Cardiac fibroblast (primary cell): Measurements from ENCODE around the gene GIMAP4.

ENCODE experiments used
- DNase-seq, 2 donors: peaks; one replicate each; pipeline versions ENCODE4 v3.0.0 to v3.0.0-alpha.2; 2010; ENCODE audit warnings: low read depth in 2 of 2
- H3K4me3 ChIP-seq, 2 donors: replicated peaks in 1 of 2; 1 replicate in 1 of 2; 2 replicates in 1 of 2; pipeline ENCODE4 v1.5.1; 2011; ENCODE audit warnings: low read depth in 2 of 2, low read length in 2 of 2, mild to moderate bottlenecking in 2 of 2, moderate library complexity in 1 of 2
- TF ChIP-seq, protein P1 (sequence below): IDR thresholded peaks from one replicate; pipeline ENCODE4 v1.5.1; 2011; ENCODE audit warnings: low read depth, mild to moderate bottlenecking, low read length, inconsistent platforms

The GIMAP4 gene

DNA sequence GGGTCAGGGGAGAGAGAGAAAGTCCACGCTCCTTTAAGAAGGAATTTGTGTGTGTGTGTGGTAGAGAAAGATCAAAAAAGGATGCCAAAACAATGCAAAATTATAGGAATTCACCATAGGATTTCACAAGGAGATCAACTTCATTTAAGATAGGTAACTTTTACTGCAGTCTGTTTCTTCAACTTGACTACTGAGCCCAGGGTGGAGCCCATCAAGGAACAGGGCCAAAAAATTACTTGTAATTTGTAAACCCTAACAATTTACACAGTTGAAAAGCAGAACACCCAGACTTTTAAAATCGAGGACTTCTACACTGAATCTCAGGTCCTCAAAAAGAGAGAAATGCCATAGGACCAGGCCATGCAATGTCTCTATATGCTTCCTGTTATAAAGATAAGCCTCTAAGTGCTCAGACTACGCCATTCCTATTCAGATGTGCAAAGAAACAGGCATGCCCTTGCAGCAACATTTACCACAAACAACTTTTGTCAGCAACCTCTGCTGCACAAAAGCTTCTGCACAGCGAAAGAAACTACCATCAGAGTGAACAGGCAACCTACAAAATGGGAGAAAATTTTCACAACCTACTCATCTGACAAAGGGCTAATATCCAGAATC is 10.6 kb upstream of the GIMAP4 start:
- no peak for DNase-seq
- no peak overlapping the region for H3K4me3 ChIP-seq
- TF ChIP-seq, protein P1, sequence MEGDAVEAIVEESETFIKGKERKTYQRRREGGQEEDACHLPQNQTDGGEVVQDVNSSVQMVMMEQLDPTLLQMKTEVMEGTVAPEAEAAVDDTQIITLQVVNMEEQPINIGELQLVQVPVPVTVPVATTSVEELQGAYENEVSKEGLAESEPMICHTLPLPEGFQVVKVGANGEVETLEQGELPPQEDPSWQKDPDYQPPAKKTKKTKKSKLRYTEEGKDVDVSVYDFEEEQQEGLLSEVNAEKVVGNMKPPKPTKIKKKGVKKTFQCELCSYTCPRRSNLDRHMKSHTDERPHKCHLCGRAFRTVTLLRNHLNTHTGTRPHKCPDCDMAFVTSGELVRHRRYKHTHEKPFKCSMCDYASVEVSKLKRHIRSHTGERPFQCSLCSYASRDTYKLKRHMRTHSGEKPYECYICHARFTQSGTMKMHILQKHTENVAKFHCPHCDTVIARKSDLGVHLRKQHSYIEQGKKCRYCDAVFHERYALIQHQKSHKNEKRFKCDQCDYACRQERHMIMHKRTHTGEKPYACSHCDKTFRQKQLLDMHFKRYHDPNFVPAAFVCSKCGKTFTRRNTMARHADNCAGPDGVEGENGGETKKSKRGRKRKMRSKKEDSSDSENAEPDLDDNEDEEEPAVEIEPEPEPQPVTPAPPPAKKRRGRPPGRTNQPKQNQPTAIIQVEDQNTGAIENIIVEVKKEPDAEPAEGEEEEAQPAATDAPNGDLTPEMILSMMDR = no peak

DNA sequence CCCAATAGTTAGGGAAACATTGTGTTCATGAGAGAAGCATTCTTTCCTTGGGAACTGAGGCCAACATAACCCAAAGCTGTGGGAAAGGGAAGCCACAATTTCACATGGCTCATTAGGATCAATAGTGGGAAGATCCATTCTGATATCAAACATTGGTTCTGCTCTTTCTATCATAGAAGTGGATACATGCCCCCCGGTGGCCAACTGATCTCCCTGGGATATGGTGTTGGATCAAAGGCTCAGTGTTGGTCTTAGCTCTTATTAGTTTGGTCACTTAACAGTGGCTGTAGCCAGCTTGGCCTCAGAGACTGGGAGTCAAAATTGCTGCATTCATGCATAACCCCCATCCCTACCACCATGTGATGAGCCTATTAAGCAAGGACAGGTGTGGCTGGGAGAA is 6.7 kb upstream of the GIMAP4 start:
- H3K4me3 ChIP-seq = no peak overlapping the region
- DNase-seq = no peak
- TF ChIP-seq, protein P1 = no peak

DNA sequence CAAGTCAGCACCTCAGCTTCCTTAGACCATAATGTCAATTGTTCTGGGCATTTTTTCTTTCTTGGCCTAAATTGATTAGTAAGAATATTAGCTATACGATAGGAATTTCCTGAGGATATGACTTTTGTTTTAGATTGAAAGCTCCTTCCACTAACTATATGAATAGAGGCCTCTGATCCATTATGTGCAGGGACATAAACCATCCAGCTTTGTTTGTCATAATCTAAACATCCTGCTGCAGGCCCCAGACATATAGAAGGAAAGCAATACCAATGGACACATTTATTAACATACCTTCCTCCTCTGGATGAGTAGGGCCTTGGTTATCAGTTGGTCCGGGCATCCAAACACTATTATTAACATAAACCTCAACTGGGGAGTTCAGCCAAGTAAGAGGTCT is 4.3 kb upstream of the GIMAP4 start:
- TF ChIP-seq, protein P1 = no peak
- no peak for DNase-seq
- no peak overlapping the region for H3K4me3 ChIP-seq

DNA sequence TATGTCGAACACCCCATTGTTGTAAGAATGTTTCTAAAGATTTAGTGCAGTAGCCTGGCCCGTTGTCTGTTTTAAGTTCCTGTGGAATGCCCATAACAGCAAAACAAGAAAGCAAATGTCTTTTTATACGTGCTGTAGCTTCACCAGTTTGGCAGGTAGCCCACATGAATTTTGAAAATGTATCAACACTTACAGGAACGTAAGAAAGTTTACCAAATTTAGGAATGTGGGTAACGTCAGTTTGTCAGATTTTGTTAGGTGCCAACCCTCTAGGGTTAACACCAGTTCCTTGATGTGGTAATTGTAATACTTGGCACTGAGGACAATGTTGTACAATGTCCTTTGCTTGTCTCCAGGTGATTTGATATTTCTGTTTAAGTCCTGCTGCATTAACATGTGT is 3.2 kb upstream of the GIMAP4 start:
- no peak for DNase-seq
- H3K4me3 ChIP-seq = no peak overlapping the region
- TF ChIP-seq, protein P1 = no peak

DNA sequence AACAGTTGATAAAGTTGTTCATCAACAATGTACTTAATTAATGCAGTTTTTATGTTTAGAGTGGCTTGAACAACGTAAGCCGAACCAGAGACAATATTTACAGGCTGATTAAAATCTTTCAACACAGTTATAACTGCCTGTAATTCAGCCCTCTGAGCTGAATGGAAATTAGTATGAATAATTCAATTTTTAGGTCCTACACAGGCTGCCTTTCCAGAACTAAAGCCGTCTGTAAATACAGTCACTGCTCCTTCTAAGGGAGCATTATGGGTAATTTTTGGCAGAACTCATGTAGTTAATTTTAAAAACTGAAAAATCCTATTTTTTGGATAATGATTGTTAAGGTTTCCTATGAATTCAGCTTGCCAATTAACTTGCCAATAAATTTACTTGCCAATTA is 2.6 kb upstream of the GIMAP4 start:
- no peak overlapping the region for H3K4me3 ChIP-seq
- DNase-seq = no peak
- TF ChIP-seq, protein P1 = no peak

DNA sequence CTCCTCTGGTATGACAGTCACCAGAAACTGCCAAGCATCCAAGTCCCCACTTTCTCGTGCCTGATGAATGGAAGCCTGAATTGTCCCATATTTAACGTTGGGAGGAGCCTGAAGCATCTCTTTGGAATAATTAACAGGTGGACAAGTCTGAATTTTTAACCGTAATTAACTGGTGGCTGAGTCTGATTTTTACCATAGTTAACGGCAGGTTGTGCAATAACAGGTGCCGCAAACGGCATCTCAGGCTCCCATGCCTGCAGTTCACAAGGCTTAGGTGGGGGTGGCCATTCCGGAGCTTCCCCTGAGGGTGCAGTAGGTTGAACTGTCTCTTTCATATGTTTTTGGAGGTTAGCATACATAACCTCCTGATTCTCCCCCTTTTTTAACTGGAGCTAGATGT is 2.0 kb upstream of the GIMAP4 start:
- no peak overlapping the region for H3K4me3 ChIP-seq
- TF ChIP-seq, protein P1 = no peak
- no peak for DNase-seq

DNA sequence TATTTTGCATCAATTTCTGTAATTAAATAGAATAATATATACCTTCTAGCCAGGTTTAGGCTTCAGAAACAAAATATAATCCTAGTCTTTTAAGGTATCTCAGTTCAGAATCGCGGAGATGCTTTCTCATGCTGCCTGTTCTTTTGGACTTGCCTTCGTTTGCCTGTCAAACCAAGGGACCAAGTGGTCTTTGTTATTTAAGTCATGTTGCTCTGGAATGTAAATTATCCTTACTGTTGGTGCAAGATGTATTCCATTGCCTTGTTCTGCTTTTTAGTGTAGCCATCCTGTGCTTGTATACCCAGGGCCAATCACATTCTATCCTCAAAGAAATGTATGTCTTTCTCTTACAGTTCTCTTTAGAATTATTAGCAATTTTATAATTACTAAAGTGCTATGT is 1.1 kb upstream of the GIMAP4 start:
- TF ChIP-seq, protein P1 = no peak
- no peak overlapping the region for H3K4me3 ChIP-seq
- DNase-seq = no peak
